Neutrophil (primary cell): ENCODE measurements around the gene MCTP1.

Experiments
- H3K27ac ChIP-seq: fragments of 200-600 bp; sonication (generic); 2 replicates; pipeline ENCODE4 v1.5.1; 2016; ENCODE audit warnings: mild to moderate bottlenecking, moderate library complexity
- H3K27me3 ChIP-seq: fragments of 200-600 bp; sonication (generic); 2 replicates; pipeline ENCODE4 v1.6.0; 2016; ENCODE audit warnings: mild to moderate bottlenecking
- H3K36me3 ChIP-seq: fragments of 200-600 bp; sonication (generic); 2 replicates; pipeline ENCODE4 v1.5.1; 2017
- H3K4me1 ChIP-seq, 2 experiments: fragments of 200-600 bp in 1 of 2; sonication (generic) in 1 of 2; 1 replicate in 1 of 2; 2 replicates in 1 of 2; pipeline versions ENCODE4 v1.5.1 to v1.6.1; 2013 to 2016; ENCODE audit warnings: low read depth in 1 of 2, low read length in 1 of 2, mild to moderate bottlenecking in 1 of 2, moderate library complexity in 1 of 2; ENCODE audit not compliant: control insufficient read depth in 1 of 2, insufficient read depth in 1 of 2
- H3K4me3 ChIP-seq, 2 experiments: fragments of 200-600 bp in 1 of 2; sonication (generic) in 1 of 2; 1 replicate in 1 of 2; 2 replicates in 1 of 2; pipeline ENCODE4 v1.5.1; 2013 to 2016; ENCODE audit warnings: low read depth in 1 of 2, low read length in 1 of 2, mild to moderate bottlenecking in 1 of 2, moderate library complexity in 1 of 2
- H3K9me3 ChIP-seq: fragments of 200-600 bp; sonication (generic); 2 replicates; pipeline ENCODE4 v1.5.1; 2016
- CTCF ChIP-seq: fragments of 200-600 bp; sonication (generic); IDR thresholded peaks from 2 replicates; pipeline ENCODE4 v1.5.1; 2016; ENCODE audit warnings: antibody characterized with exemption

MCTP1 gene

GRCh38 chr5:95252801-95253200, 32.1 kb downstream of the MCTP1 start:
- peaks cover 0 to 7% of the 10 kb centered on the region in 2 experiments for H3K4me1 ChIP-seq
- no peak overlapping the region for H3K4me3 ChIP-seq
- no peak for TF ChIP-seq CTCF
- no peaks in the 10 kb centered on the region for H3K36me3 ChIP-seq
- H3K27me3 ChIP-seq: no peaks in the 10 kb centered on the region
- H3K9me3 ChIP-seq: no peaks in the 10 kb centered on the region
- H3K27ac ChIP-seq: no peak overlapping the region

DNA sequence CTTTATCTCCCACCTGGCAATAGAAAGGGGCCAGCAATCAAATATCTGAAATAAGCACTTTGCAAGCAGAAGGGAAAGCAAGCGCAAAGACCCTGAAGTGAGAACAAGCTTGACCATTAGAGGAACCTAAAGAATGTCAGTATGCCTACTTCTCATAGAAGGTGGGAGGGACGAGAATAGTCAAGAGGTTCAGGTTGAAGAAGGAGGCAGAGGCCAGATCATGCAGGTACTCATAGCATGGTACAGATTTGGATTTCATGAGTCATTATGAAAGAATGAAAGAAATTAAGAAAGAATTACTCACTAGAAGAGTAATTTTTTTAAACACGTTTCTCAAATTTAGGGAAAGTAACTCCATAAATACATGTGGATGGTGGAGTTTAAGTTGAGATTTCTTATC, 33.7 kb downstream of the MCTP1 start:
- TF ChIP-seq CTCF: no peak
- H3K27me3 ChIP-seq: no peaks in the 10 kb centered on the region
- H3K4me1 ChIP-seq: no peaks in the 10 kb centered on the region
- H3K27ac ChIP-seq: no peak overlapping the region
- no peak overlapping the region for H3K4me3 ChIP-seq
- no peaks in the 10 kb centered on the region for H3K9me3 ChIP-seq
- no peaks in the 10 kb centered on the region for H3K36me3 ChIP-seq

- H3K27me3 ChIP-seq: peaks cover 8% of the 10 kb centered on the region
- H3K4me3 ChIP-seq: no peak overlapping the region
- no peaks in the 10 kb centered on the region for H3K4me1 ChIP-seq
- H3K36me3 ChIP-seq: no peaks in the 10 kb centered on the region
- H3K9me3 ChIP-seq: no peaks in the 10 kb centered on the region
- no peak for TF ChIP-seq CTCF
- H3K27ac ChIP-seq: no peak overlapping the region
Observed at GRCh38 chr5:95244479-95244878, 40.4 kb downstream of the MCTP1 start.

GRCh38 chr5:95241635-95242034, 43.3 kb downstream of the MCTP1 start:
- no peak overlapping the region for H3K4me3 ChIP-seq
- peaks cover 8% of the 10 kb centered on the region for H3K27me3 ChIP-seq

GRCh38 chr5:95241161-95241560, 43.7 kb downstream of the MCTP1 start:
- no peak for TF ChIP-seq CTCF
- no peaks in the 10 kb centered on the region for H3K9me3 ChIP-seq
- no peaks in the 10 kb centered on the region for H3K36me3 ChIP-seq
- no peak overlapping the region for H3K4me3 ChIP-seq
- H3K4me1 ChIP-seq: no peaks in the 10 kb centered on the region
- peaks cover 8% of the 10 kb centered on the region for H3K27me3 ChIP-seq
- H3K27ac ChIP-seq: no peak overlapping the region

More at GRCh38 chr5:95241635-95242034, 43.3 kb downstream of the MCTP1 start:
- Histone ChIP-seq H3K27ac (no peak overlapping the region), H3K9me3 (no peaks in the 10 kb centered on the region), H3K36me3 (no peaks in the 10 kb centered on the region), H3K4me1 (no peaks in the 10 kb centered on the region)
- TF ChIP-seq CTCF: no peak
